ENCODE results near the gene HOXD12. TPM values are rescaled to one million over a fixed set of nuclear protein-coding genes. Genes with fewer than 3 reads are reported as not detected.

Gene HOXD12
- total RNA-seq, 1 donor from 2014 or later: not detected

DNA sequence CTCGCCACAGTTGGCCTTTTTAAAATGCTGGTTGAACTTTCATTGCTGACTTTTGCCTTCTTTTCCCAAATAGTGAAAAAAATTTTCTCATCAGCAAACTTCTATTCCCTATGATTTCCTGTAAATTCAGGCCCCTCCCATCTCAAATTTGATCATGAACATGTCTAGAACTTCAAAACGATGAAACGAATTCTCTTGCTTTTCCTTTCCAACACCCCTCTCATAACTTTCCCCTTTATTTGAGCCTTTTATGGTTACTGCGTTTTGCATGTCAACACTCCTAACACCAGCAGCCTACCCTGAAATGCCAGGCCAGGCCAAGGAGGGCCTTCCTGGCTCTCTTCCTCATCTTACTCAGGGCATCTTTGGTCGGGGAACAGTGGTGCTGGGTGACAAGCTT is 8.7 kb upstream of the HOXD12 start:
- H3K4me3 ChIP-seq (ENCODE audit: low read depth, low read length): no peak overlapping the region
- TF ChIP-seq CTCF (conservative IDR thresholded peaks at IDR 0.05; ENCODE audit: low read depth, low read length): no peak
- no peak for DNase-seq (ENCODE audit: low read depth)

GRCh38 chr2:176091329-176092258 is 8.0 kb upstream of the HOXD12 start:
- no peak for TF ChIP-seq CTCF (conservative IDR thresholded peaks at IDR 0.05; ENCODE audit: low read depth, low read length)

DNA sequence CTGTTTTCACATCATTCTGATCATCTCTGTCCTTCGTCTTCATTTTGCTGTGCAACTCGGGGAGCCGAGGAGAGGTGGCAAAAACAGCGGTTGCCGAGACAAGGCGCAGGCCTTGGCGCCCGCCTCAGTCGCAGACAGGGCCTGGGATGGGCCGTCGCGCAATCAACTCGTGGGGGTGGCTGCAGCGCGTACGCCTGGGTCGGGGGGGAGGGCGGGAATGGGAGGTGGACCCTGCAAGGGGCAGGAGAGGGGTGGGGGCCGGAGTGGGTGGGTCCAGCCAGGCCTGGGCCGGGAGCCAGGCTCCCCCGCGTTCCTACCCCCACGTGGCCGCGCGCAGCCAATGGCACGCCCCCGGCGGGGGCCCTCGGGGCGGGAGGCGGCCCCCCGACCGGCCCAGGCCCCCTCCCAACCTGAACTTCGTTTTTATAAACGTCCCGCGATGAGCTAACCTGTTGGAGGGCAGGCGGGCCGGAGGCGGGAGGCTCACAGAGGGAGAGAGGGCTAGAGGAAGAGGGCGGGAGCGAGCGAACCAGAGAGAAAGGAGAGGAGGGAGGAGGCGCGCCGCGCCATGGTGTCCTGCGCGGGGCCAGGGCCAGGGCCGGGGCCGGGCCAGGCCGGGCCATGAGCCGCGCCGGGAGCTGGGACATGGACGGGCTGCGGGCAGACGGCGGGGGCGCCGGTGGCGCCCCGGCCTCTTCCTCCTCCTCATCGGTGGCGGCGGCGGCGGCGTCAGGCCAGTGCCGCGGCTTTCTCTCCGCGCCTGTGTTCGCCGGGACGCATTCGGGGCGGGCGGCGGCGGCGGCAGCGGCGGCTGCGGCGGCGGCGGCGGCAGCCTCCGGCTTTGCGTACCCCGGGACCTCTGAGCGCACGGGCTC is 7.1 kb upstream of the HOXD12 start, which contains the start of gene HOXD13:
Gene HOXD13, plus strand, starts transcription at position 452 of the 875 bp plus-strand sequence. Its CDS starts 170 bp downstream, at position 622.
- no peak for DNase-seq (ENCODE audit: low read depth)
- no peak within 1 kb of the TSS for H3K4me3 ChIP-seq (ENCODE audit: low read depth, low read length)
- TF ChIP-seq CTCF (conservative IDR thresholded peaks at IDR 0.05; ENCODE audit: low read depth, low read length): no peak

More at GRCh38 chr2:176091329-176092258, 8.0 kb upstream of the HOXD12 start:
- no peak for DNase-seq (ENCODE audit: low read depth)
- no peak overlapping the region for H3K4me3 ChIP-seq (ENCODE audit: low read depth, low read length)

DNA sequence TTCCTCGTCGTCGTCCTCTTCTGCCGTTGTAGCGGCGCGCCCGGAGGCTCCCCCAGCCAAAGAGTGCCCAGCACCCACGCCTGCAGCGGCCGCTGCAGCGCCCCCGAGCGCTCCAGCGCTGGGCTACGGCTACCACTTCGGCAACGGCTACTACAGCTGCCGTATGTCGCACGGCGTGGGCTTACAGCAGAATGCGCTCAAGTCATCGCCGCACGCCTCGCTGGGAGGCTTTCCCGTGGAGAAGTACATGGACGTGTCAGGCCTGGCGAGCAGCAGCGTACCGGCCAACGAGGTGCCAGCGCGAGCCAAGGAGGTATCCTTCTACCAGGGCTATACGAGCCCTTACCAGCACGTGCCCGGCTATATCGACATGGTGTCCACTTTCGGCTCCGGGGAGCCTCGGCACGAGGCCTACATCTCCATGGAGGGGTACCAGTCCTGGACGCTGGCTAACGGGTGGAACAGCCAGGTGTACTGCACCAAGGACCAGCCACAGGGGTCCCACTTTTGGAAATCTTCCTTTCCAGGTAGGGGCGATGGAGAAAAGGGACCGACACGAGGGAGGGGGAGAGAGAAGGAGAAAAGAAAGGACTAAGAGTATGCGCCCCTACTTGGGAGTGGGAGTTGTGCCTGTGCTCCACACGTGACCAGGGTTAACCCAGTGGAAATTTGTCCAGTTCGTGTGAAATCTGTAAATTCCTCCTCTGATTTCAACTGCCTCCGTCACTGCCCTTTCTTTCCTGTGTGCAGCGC is 6.3 kb upstream of the HOXD12 start:
- no peak overlapping the region for H3K4me3 ChIP-seq (ENCODE audit: low read depth, low read length)
- no peak for DNase-seq (ENCODE audit: low read depth)
- TF ChIP-seq CTCF (conservative IDR thresholded peaks at IDR 0.05; ENCODE audit: low read depth, low read length): no peak

- no peak overlapping the region for H3K4me3 ChIP-seq (ENCODE audit: low read depth, low read length)
- TF ChIP-seq CTCF (conservative IDR thresholded peaks at IDR 0.05; ENCODE audit: low read depth, low read length): no peak
- no peak for DNase-seq (ENCODE audit: low read depth)
Measured at GRCh38 chr2:176093898-176094249, 5.7 kb upstream of the HOXD12 start.

DNA sequence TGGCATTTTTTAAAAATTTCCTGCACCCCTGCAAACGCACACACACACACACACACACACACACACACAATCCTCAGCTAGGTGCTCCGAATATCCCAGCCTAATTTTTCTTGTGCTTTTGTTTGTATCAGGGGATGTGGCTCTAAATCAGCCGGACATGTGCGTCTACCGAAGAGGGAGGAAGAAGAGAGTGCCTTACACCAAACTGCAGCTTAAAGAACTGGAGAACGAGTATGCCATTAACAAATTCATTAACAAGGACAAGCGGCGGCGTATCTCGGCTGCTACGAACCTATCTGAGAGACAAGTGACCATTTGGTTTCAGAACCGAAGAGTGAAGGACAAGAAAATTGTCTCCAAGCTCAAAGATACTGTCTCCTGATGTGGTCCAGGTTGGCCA is 5.2 kb upstream of the HOXD12 start:
- no peak overlapping the region for H3K4me3 ChIP-seq (ENCODE audit: low read depth, low read length)
- no peak for DNase-seq (ENCODE audit: low read depth)
- TF ChIP-seq CTCF (conservative IDR thresholded peaks at IDR 0.05; ENCODE audit: low read depth, low read length): no peak
